Measurements from ENCODE around the gene AGBL1. TPM values are rescaled to one million over a fixed set of nuclear protein-coding genes. Genes with fewer than 3 reads are reported as not detected.

Gene AGBL1
- polyA plus RNA-seq, 1 experiment: not detected

Small RNA genes lying within 50 kb of the gene (small RNA-seq; reads per million reads assigned to genes)
- not detected for gene RF00284 (ENCODE audit: insufficient read length, low read depth, low replicate concordance)
- not detected for gene RNA5SP400 (ENCODE audit: insufficient read length, low read depth, low replicate concordance)

Data from BJ (cell line).